Stimulated activated CD4-positive, alpha-beta T cell treated with anti-CD3 and anti-CD28 coated beads, Interleukin-12 subunit alpha, Interleukin-12 subunit beta, amount 100 ng/mL, for 4 hours (primary cell): ENCODE results near the gene SMARCD1.
"Not testable (repeated sequence)": the region's sequence is repeated elsewhere in the genome, so short reads cannot be mapped to it uniquely, and the experiment has no call there.

Experiments
- DNase-seq: peaks from one replicate; pipeline ENCODE4 v3.0.0-alpha.2; 2020

The SMARCD1 gene

GRCh38 chr12:50078281-50078680 is 6.9 kb upstream of the SMARCD1 start:
- no peak for DNase-seq

- no peak for DNase-seq
Measured at GRCh38 chr12:50079771-50080170, 5.4 kb upstream of the SMARCD1 start.

- DNase-seq, result no peak
Measured at GRCh38 chr12:50081096-50081808, 3.9 kb upstream of the SMARCD1 start.

- DNase-seq, result no peak
Measured at GRCh38 chr12:50082644-50083043, 2.5 kb upstream of the SMARCD1 start.

GRCh38 chr12:50083301-50083700 is 1.8 kb upstream of the SMARCD1 start:
- DNase-seq, result no peak

GRCh38 chr12:50084409-50084774 is 750 bp upstream of the SMARCD1 start:
- DNase-seq, result not testable (repeated sequence)

GRCh38 chr12:50085615-50086072 is 502 bp downstream of the SMARCD1 start:
- no peak for DNase-seq

GRCh38 chr12:50086148-50086547 is 1.0 kb downstream of the SMARCD1 start:
- DNase-seq, result no peak

GRCh38 chr12:50087151-50087550 is 2.0 kb downstream of the SMARCD1 start:
- DNase-seq, result no peak

- DNase-seq, result no peak
Measured at GRCh38 chr12:50087995-50088394, 2.9 kb downstream of the SMARCD1 start.

GRCh38 chr12:50088577-50089335 is 3.6 kb downstream of the SMARCD1 start:
- DNase-seq, result peak; percentile 27

- DNase-seq, result no peak
Measured at GRCh38 chr12:50089730-50090129, 4.6 kb downstream of the SMARCD1 start.

- DNase-seq, result no peak
Measured at GRCh38 chr12:50090391-50090790, 5.2 kb downstream of the SMARCD1 start.

- DNase-seq, result no peak
Measured at GRCh38 chr12:50097952-50098351, 12.8 kb downstream of the SMARCD1 start.

- no peak for DNase-seq
Measured at GRCh38 chr12:50099302-50100008, 14.3 kb downstream of the SMARCD1 start.

GRCh38 chr12:50100561-50100960 is 15.4 kb downstream of the SMARCD1 start:
- no peak for DNase-seq

- DNase-seq, result no peak
Measured at GRCh38 chr12:50101663-50102062, 16.5 kb downstream of the SMARCD1 start.

- no peak for DNase-seq
Measured at GRCh38 chr12:50102131-50102531, 17.0 kb downstream of the SMARCD1 start.

GRCh38 chr12:50102646-50103309 is 17.6 kb downstream of the SMARCD1 start:
- no peak for DNase-seq

GRCh38 chr12:50103351-50103750 is 18.2 kb downstream of the SMARCD1 start:
- DNase-seq, result no peak

GRCh38 chr12:50103767-50104321 is 18.7 kb downstream of the SMARCD1 start, which contains the start of gene GPD1:
Gene GPD1 (plus strand): TSS chr12:50104008. CDS start chr12:50104051, 43 bp downstream.
- DNase-seq, result no peak
